Measurements from ENCODE around the gene CLCN1.

CLCN1 gene

DNA sequence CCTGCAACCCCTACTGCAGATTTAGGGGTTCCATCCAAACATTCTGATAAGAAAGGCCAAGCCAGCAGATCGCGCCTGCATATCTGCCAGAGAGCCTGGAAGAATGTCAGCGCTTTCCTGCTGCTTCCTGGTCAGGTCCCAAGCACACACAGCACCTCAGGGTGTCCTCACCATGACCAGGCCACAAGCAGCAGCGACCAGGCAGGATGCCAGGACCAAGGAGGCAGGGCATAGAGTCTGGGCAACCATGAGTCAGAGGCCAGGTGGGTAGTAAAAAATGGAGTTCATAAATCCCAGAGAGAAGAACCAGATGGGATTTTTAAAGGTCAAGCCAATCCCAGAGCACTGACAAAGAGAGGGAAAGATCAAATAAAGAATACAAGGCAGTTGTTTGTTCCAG, 52.1 kb downstream of the CLCN1 start:
- DNase-seq (ENCODE audit: low read depth) = no peak

DNA sequence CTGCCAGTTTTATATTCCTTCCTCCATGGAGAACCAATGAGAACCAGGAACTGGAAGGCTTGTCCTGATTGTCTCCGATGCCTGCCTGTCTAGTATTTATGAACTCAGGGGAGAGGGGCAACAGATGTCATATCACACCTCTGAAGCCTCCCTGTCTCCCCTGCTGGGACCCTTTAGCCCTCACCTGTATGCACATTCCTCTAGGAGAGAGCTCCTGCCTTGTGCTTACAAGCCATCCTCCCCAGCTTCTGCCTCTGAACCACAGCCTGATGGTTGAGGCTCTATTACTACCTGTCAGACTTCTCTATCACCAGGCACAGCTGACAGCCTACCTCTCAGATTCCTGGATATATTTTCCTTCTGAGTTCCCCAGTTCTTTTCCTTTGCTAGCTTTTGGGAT, 52.5 kb downstream of the CLCN1 start:
- no peak for DNase-seq (ENCODE audit: low read depth)

DNA sequence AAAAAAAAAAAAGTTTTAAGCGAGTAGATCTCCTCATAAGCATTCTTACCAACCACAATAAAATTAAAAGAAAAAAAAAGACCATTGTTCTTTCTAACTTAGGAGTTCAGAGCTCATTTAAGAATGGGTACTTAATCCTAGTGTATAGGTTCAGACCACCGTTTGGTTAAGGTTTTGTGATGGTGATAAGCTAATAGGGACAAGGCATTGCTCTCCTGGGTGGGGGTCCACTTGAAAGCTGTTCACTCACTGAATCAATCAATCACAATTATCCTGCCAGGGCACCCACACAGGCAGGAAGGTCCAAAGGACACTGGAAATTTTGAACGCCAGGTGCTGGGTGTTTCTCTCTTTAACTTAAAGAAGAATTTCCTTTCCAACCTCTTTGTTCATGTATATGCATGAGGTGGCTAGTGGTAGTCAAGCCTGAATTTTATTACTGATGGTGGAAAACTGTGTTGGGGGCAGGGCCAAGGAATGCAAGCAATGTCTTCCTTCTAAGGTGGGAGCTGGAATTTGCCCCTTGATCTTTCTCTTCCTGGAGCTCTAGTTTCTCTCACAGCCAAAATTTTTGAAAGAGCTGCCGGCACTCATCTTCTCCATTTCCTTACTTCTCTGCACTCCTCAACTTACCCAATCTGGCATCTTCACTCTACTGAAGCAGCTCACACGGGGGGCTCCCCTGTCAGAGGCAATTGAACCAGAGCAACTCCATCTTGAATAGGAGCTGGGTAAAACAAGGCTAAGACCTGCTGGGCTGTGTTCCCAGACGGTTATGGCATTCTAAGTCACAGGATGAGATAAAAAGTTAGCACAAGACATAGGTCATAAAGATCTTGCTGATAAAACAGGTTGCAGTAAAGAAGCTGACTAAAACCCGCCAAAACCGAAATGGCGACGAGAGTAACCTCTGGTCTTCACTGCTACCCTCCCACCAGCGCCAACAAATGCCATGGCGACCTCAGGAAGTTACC, 54.1 kb downstream of the CLCN1 start:
- DNase-seq (ENCODE audit: low read depth) = no peak

DNA sequence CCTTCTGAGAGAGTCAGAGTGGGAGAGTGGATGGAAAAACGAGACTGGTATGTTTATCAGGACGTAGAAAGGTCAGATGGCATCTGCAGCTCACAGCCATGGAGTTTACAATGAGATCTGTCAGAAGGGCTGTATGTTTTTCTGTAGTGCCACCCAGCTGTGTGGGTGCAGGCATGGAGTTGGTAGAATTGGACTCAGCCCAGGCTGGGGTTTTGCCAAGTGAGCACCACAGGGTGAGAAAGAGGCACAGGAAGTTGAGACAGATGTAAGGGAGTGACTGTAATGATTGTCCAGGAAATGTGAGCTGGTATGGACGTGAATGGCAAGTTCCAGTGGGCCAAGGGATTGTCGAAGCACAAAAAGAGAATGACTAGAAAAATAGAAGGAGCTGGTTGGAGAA, 56.2 kb downstream of the CLCN1 start:
- DNase-seq (ENCODE audit: low read depth) = no peak

DNA sequence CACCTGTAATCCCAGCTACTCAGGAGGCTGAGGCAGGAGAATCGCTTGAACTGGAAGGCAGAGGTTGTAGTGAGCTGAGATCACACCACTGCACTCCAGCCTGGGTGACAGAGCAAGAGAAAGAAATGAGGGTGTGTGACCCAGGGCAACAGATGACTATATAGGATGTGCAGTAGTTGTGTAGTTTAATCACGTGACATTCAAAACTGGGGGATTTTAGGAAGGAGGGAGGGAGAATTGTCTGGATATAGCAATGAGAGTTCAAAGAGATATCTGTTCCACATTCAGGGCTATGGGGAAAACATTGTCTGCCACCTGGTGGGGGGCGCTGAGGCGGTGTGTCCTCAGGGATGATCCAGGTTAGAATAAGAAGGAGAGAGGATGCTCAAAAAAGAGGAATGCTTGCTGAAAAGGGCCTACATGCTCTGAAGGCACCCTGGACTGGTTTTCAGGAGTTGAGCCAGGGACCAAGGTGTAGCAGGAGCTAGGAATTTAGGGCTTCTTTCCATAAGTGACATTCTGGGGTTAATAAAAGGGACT, 57.4 kb downstream of the CLCN1 start:
- no peak for DNase-seq (ENCODE audit: low read depth)

DNA sequence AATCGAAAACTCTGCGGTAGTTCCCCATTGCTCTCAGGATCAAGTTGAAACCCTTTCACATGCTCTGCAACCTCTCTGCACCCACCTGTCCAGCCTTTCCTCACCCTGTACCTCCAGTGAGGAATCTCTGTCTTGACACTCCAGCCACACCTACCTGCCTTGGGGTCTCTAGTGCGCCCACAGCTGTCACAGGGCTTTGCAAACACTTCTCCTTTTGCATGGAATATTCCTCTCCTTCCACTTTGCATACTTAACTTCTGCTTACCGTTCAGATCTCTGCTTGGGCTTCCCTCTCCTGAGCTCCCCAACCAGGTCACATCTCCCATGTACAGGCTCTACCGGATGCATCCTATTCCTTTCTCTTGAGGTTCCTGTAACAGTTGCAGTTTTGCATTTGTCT, 58.6 kb downstream of the CLCN1 start:
- DNase-seq (ENCODE audit: low read depth) = no peak

DNA sequence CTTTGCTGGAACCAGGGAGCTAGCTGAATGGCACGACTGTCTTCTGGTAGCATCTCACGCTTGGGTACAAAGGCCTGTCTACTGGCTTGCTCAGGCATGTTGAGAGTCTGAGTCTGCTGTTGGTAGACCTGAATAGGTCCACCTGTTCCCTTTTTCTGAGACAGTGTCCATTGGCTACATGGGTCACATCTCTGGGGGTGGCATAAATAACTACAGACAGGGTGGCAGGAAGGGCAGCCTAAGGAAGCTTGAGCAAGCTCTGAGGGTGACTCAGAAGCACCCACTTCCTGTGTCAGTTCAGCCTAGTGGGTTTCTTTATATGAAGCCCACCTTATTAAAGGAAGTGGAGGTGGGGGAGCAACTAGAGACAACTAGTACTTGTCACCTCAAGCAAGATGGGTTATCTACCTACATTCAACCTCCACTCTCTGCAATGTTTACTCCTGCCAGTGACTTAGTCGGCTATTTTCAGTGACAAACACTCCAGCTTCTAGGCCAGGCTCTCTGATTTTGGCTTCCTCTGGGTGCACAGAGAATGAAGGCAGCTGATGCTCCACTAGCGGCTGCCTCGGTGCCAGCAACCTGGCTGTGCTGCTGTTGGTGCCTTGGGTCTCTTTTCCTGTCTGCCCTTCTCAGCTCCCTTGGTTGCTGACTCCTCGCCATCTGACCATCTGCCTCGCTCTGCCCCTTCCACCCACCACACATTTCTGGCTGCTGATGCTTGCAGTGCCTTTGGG, 59.6 kb downstream of the CLCN1 start:
- no peak for DNase-seq (ENCODE audit: low read depth)

DNA sequence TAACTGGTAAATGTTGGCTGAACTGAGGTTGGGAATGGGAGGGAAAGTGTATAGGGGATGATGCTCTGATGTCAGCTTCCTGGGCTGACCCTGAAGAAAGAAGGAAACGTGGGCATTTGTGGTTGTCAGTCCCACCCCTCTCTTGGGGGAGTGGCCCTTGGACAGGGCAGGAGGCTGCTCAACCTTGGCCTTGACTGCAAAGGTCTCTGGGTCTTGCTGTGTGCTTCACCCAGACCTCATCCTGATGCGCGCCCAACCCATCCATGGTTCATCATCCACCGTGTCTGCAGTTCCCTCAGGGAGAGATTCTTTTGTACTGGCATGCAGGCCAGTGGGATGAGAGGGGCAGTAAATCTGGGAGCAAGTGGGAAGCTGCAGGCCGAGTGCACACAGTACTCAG, 60.5 kb downstream of the CLCN1 start:
- DNase-seq (ENCODE audit: low read depth) = no peak

DNA sequence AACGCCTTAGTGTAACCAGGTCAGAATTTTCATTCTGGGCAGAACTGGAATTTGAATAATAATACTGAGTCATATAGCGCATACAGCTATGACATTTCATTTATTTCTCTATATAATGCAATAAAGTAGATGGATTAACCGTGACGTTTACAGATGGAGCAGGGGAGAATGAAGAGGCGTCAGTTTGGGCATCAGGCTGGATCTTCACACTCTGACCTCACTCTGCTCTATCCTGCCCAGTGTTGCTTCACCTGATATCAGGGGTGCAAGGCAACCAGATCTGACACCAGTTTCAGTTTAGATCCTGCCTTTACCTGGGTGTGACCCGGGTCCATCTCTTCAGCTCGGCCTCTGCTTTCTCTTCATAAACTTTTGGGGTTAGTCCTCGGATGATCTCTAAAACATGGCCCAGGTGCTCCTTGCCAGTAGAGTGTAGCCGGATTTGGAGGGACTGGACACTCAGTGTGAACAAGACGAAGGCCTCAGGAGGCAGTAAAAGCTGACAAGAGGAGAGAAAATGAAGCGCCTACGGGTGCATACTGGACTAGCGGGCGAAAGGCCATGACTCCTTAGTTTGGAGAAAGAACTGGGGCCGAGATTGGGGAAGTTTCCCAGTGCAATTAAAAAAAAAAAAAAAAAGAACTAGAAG, 63.8 kb downstream of the CLCN1 start:
- DNase-seq (ENCODE audit: low read depth) = no peak

DNA sequence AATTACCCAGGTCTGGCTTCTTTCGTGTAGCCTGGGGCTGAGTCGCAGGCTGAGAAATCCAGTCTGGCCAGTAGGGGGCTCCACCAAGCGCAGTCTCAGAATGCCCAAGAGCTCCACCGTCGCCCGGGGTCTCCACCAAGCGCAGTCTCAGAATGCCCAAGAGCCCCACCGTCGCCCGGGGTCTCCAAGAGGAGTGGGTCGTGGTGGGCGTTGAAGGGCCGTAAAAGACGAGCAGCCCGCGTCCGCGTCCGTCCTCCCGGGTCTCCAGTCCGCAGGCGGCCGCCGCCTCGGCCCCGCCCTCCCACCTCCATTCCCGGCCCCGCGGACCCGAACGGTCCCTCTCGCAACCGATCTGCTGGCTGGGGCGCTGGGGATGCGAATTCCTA, 64.3 kb downstream of the CLCN1 start:
- peak; percentile 71 for DNase-seq (ENCODE audit: low read depth)

DNA sequence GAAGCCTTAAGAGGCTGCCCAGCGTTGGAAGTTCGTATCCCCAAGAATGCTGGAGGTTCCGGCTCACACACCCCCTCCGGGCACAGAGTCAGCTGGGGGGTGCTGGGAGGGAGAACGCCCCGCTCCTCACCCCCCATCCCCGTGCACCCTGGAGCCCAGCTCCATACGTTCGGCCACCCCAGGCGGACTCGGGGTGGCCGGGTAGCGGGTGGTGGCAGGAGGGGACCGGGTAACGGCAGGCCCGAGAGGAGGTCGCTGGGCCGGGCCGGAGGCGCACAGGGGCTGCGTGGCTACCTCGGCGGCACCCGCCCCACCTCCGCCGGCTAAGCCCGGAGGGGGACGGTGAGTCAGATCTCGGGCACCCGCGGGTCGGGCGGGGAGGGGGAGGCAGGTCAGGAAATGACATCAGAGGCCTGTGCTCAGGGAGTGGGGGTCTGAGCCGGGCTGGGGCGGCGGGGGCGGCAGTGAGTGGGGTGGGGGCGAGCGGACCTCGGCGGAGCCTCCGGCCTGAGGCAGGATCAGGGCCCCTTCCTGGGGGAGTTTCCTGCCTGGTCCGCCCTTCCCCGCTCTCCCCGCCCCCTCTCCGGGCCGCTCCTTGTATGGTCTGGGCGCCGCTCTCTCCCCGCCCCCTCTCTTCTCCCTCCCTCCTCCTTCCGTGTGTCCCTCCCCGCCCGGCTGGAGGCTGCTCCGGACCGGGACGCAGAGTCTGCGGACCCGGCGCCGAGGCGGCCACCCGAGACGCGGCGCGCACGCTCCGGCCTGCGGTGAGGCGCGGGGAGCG, 64.9 kb downstream of the CLCN1 start, which contains the start of gene ZYX:
Gene ZYX (plus strand): TSS at position 700 of the 781 bp plus-strand sequence. CDS start 227 bp downstream, outside the sequence.
- DNase-seq (ENCODE audit: low read depth) = peak; percentile 74

DNA sequence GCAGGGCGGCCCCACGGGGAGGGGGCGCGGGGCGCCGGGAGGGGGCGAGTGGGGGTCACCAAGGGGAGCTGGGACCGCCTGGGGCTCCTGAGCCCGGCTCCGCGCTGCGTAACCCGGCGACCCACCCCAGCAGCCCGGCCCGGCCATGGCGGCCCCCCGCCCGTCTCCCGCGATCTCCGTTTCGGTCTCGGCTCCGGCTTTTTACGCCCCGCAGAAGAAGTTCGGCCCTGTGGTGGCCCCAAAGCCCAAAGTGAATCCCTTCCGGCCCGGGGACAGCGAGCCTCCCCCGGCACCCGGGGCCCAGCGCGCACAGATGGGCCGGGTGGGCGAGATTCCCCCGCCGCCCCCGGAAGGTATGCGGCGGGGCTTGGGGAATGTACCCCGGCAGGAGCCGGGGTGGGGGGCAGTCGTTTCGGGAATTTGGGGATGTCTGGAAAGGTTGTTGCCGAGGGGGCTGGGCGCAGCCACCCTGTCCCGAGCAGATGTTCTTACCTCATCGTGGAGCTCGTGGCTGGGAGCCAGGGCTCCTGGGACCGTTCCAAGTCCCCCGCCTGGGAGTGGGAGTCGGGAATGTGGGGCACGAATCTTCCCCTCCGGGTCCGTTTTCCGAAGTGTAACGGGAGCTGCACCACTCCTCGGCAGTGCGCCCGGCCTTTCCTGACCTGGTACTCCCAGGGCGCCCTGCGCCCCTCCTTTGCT, 65.7 kb downstream of the CLCN1 start:
- DNase-seq (ENCODE audit: low read depth) = no peak

DNA sequence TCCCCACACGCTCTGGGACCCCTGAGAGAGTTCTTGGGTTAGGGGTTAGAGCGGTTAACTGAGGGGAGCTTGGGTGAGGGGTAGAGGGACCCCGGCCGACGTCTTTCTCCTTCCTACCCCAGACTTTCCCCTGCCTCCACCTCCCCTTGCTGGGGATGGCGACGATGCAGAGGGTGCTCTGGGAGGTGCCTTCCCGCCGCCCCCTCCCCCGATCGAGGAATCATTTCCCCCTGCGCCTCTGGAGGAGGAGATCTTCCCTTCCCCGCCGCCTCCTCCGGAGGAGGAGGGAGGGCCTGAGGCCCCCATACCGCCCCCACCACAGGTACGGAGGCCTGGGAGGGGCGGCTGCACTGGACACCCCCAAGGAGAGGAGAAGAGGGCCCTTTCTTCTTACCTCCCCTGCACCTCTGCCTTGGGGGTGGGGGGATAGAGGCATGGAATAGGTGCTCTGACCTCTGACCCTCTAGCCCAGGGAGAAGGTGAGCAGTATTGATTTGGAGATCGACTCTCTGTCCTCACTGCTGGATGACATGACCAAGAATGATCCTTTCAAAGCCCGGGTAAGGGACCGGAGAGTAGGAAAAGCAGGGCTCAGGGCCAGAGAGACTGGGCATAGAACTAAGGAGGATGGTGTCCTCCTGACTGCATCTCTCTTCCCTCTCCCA, 66.3 kb downstream of the CLCN1 start:
- DNase-seq (ENCODE audit: low read depth) = no peak

DNA sequence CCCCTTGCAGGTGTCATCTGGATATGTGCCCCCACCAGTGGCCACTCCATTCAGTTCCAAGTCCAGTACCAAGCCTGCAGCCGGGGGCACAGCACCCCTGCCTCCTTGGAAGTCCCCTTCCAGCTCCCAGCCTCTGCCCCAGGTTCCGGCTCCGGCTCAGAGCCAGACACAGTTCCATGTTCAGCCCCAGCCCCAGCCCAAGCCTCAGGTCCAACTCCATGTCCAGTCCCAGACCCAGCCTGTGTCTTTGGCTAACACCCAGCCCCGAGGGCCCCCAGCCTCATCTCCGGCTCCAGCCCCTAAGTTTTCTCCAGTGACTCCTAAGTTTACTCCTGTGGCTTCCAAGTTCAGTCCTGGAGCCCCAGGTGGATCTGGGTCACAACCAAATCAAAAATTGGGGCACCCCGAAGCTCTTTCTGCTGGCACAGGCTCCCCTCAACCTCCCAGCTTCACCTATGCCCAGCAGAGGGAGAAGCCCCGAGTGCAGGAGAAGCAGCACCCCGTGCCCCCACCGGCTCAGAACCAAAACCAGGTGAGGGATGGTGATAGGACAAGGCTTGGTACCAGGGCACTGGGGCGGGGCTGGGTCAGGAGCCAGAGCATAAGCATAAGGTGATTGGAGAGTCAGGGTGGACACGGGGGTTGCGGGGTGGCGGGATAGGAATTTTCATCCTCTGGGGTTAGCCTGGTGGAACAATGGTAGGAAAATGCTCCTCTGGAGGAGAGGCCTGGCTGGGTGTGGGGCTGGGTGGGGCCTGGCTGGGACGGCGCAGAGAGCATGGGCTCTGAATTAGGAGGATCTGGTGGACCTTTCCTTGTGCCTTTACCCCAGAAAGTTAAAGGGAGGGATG, 67.1 kb downstream of the CLCN1 start:
- no peak for DNase-seq (ENCODE audit: low read depth)

DNA sequence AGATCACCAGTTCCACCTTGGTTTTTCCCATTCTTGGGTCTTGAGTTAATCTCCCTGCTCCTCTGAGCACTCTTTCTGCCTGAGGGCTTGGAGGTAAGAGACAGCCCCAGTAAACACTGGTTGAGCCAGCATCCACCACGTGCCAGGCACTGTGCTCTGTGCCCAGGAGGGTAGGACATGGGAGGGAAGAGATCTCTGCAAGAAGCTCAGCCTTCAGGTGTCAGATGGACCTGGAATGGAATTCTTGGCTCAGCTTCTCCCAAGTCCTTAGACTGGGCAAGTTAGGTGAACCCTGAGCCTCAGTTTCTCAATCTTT, 67.7 kb downstream of the CLCN1 start:
- no peak for DNase-seq (ENCODE audit: low read depth)

DNA sequence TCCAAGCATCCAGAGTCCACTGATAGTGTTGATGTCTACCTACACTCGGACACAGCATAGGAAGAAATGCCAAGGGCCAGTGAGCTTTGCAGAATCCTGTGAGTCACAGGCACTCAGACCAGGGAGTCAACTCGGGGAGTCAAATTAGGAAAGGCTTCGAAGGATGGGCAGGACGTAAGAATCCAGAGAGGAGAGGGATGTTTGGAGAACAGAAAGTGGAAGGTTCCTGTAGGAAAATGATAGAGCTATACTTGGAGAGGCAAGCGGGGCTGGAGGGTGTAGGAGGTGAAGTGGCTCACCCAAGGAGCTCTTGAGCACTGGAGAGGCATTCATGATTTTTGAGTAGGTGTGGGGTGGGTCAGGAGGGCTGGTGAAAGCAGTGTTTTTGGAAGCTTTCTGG, 68.2 kb downstream of the CLCN1 start:
- DNase-seq (ENCODE audit: low read depth) = no peak

DNA sequence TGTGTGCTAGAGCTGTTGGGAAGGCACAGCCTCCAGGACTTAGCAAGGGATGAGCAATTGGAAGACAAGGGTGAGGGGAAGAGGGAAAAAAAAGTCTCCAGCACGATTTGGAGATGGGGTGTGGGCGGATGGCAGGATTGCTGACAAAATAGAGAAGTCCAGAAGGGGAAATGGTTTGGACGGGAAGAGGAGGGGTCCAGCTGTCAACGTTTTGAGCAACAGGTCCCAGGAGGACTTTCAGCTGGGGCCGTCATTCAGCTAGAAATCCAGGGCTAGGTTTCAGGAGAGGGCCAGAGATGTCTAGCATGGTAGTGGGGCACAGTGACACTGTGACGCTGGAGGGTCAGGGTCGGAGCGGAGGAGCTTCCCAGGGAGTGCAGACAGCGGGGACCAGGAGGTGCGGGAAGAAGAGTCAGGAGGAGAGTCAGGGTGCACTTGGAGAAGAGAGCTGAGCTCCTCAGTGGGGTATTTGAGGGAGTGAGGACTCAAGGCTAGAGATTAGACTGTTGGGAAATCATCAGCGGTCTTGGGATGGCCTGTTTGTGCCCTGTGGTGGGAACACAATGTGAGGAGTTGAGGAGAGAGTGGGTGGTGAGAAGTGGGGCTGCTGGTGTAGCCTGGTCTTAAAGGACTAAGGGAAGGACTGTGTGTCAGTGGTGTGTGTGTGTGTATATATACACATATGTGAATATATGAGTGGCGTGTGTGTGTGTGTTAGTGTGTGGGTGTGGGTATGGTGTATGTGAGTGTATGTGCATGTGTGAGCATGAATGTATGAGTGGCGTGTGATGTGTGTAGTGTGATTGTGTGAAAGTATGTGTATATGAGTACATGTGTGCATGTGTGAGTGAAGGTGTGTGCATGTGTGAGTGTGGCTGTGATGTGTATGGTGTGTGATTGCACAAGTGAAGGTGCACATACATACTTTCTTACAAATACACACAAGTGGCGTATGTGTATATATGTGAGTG, 69.0 kb downstream of the CLCN1 start:
- no peak for DNase-seq (ENCODE audit: low read depth)

All from stimulated activated CD8-positive, alpha-beta memory T cell treated with anti-CD3 and anti-CD28 coated beads, Interleukin-7, amount 100 ng/mL, for 24 hours (primary cell).